Astrocyte of the spinal cord (primary cell): ENCODE measurements around the gene NOTCH4.

Experiments
- DNase-seq: peaks from one replicate; pipeline ENCODE4 v3.0.0; 2011; ENCODE audit warnings: low read depth, low spot score
- H3K4me3 ChIP-seq: 2 replicates; pipeline ENCODE4 v1.5.1; 2011; ENCODE audit warnings: low read depth, mild to moderate bottlenecking, low read length, moderate library complexity
- in situ Hi-C: cut with HindIII; loops from 2 replicates; pipeline ENCODE4 v1.10.0; 2017; ENCODE audit warnings: low sequenced_read_pairs
- TF ChIP-seq, protein P1 (sequence below): IDR thresholded peaks from 2 replicates; pipeline ENCODE4 v1.5.1; 2012; ENCODE audit warnings: low read depth, mild to moderate bottlenecking, low read length, inconsistent platforms

Gene NOTCH4

DNA sequence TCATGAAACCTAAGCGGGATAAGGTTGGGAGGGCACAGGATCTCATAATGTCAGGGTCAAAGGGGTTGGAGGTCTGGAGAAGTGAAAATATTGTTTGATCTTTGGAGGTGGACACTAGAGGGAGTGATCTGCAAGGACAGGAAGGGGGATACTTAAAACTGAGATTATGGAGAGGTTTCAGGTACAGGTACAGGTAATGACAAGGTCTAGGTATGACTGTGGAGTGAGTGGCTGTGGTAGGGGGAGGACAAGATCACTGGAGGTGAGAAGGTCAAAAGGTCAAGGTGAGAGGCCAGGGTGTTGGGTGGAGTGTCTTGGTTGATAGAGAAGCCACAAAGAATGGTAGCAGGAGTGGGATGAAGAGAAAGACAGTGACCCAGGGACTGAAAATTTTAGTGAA, 16.8 kb upstream of the NOTCH4 start:
- in situ Hi-C loops = no loop called here
- DNase-seq = no peak
- no peak overlapping the region for H3K4me3 ChIP-seq
- TF ChIP-seq, protein P1, sequence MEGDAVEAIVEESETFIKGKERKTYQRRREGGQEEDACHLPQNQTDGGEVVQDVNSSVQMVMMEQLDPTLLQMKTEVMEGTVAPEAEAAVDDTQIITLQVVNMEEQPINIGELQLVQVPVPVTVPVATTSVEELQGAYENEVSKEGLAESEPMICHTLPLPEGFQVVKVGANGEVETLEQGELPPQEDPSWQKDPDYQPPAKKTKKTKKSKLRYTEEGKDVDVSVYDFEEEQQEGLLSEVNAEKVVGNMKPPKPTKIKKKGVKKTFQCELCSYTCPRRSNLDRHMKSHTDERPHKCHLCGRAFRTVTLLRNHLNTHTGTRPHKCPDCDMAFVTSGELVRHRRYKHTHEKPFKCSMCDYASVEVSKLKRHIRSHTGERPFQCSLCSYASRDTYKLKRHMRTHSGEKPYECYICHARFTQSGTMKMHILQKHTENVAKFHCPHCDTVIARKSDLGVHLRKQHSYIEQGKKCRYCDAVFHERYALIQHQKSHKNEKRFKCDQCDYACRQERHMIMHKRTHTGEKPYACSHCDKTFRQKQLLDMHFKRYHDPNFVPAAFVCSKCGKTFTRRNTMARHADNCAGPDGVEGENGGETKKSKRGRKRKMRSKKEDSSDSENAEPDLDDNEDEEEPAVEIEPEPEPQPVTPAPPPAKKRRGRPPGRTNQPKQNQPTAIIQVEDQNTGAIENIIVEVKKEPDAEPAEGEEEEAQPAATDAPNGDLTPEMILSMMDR = no peak

DNA sequence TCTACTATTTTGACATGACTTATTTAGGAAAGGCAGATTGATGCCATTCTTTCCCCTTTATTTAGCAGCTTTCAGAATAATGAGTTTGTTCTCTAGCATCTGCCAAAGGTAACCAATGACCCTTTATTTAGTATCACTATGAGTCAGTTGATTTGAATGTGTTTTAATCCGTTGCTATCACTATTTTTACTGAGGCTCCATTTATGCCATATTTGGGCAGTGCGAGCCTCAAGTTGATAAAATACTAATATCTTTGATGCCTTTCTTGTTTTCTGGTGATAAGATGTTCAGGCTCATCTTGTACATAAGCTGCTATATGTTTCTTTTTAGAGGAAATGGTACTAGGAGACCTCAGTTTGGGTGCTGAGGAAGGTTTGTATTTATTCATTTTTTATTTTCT, 15.6 kb upstream of the NOTCH4 start:
- DNase-seq = no peak
- TF ChIP-seq, protein P1 = no peak
- in situ Hi-C loops = no loop called here
- H3K4me3 ChIP-seq = no peak overlapping the region

DNA sequence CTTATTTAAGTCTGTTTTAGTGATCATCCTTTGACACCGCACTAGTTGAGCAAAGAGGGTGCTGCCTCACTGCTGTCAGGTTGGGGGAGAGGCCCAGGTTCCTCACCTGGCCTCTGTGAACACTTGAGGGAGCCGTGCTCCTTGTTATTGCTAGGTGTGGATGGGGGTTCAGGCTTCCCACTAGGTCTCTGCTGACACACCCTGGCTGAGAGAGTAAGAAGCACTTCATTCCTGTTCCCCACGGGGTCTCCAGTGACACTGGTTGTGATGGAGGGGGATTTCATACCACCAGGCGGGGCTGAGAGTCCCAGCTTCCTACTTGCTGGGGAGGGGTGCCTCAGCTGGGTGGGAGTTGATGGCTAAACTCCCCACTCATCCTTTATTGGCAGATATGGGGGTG, 11.1 kb upstream of the NOTCH4 start:
- TF ChIP-seq, protein P1 = no peak
- no peak overlapping the region for H3K4me3 ChIP-seq
- DNase-seq = no peak
- in situ Hi-C loops = no loop called here

DNA sequence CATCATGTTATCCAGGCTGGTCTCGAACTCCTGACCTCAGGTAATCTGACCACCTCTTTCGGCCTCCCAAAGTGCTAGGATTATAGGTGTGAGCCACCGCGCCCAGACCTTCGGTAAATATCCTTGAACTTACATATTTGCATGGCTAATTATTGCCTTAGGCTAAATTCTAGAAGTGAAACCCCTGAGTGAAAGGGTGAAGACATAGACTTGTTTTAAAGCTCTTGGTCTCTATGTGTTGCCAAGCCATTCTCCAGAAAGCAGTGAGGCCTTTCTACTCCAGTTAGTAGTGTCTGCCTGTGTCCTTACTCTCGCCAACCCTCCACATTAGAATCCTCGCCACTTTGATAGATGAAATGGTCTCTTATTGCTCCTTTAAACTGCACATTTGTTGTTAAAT, 2.6 kb upstream of the NOTCH4 start:
- DNase-seq = no peak
- TF ChIP-seq, protein P1 = no peak
- no peak overlapping the region for H3K4me3 ChIP-seq
- in situ Hi-C loops = no loop called here

DNA sequence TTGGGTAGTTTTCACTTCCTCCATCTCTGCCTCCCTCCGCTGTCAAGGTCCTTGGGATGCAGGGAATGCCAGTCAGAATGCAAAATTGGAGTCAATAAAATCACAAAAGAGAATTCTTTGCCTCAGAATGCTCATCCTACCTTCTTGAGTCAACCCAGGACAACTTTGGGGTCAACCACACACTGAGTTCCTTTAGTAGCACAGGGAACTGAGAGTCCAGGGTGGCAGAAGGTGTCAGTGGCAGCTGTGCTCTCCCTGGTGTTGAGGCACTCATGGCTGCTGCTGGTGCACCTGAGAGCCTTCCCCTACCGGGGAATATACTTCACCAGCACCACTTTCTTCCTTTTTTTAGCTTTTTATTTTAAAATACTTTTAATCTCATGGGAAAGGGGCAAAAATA, 829 bp upstream of the NOTCH4 start:
- in situ Hi-C loops = no loop called here
- no peak for DNase-seq
- TF ChIP-seq, protein P1 = no peak
- H3K4me3 ChIP-seq = no peak overlapping the region

DNA sequence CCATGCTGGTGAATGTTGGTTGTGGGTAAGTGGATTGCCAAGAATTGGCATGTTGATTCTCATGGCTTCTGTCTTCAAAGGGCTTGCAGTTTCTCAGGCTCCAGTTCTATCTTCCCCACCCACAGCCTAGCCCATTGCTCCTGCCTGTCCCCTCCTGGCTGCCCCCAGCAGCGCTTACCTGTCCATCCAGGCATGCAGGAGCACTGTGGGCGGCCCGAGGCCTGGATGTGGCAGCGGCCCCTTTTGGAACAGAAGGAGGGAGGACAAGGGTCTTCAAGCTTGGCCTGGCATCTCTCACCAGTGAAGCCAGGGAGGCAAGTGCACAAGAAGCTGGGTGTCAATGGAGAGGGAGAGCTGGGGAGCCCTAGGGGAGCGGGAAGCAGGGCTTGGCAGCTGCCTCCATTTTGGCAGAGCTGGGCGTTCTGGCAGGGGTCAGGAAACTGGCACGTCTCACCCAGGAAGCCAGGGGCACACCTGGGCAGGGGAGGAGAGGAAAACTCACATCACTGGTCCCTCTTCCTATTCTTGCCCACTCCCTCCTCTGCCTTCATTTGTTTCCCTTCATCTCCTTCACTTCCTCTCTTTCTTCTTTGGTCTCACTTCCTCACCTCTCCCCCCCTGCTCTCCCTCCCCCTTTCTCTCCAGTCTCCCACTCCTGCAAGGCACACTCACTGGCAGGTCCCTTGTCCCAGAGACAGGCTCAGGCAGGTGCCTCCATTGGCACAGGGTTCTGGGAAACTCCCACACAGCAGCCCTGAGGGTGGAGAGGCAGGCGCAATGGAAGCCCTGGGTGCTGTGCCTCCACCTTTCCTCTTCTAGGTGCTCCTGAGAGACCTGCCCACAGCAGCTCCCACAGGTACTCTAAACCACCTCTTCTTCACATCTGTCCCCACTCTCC, 1.3 kb downstream of the NOTCH4 start:
- no peak for DNase-seq
- H3K4me3 ChIP-seq = no peak overlapping the region
- TF ChIP-seq, protein P1 = no peak
- in situ Hi-C loops = no loop called here
